SK-N-SH (cell line): Measurements from ENCODE around the gene HIGD2B.

Experiments
- CHD2 ChIP-seq: fragments of 150-350 bp; IDR thresholded peaks from 2 replicates; pipeline ENCODE4 v1.6.1; 2018; ENCODE audit warnings: low read length; ENCODE audit not compliant: partially characterized antibody
- CTCF ChIP-seq: fragments of 200-600 bp; sonication (generic); IDR thresholded peaks from 2 replicates; pipeline ENCODE4 v1.6.1; 2017; ENCODE audit warnings: antibody characterized with exemption, mild to moderate bottlenecking, moderate library complexity
- FOXM1 ChIP-seq: IDR thresholded peaks from 2 replicates; pipeline ENCODE4 v1.4.0; 2012; ENCODE audit warnings: low read depth, mild to moderate bottlenecking
- GATA2 ChIP-seq: sonication (generic); formaldehyde crosslinking; IDR thresholded peaks from 2 replicates; pipeline ENCODE4 v1.5.0; 2020; ENCODE audit warnings: mild to moderate bottlenecking, missing genetic modification reagents
- NFIC ChIP-seq: IDR thresholded peaks from 2 replicates; pipeline ENCODE4 v1.4.0; 2012; ENCODE audit warnings: borderline replicate concordance
- PBX3 ChIP-seq: IDR thresholded peaks from 2 replicates; pipeline ENCODE4; 2012
- POLR2AphosphoS5 ChIP-seq: IDR thresholded peaks from 2 replicates; pipeline ENCODE4 v1.6.1; 2012; ENCODE audit warnings: low read depth, low read length
- SMC3 ChIP-seq: IDR thresholded peaks from 2 replicates; pipeline ENCODE4 v1.6.1; 2012; ENCODE audit warnings: low read depth, low read length, improper control_type of control experiment
- TAF1 ChIP-seq: IDR thresholded peaks from 2 replicates; pipeline ENCODE4 v1.6.1; 2012; ENCODE audit warnings: low read depth, mild to moderate bottlenecking, low read length, moderate library complexity, borderline replicate concordance
- TEAD4 ChIP-seq: IDR thresholded peaks from 2 replicates; pipeline ENCODE4 v1.4.0; 2012; ENCODE audit warnings: mild to moderate bottlenecking, borderline replicate concordance; ENCODE audit not compliant: insufficient read depth
- USF1 ChIP-seq: IDR thresholded peaks from 2 replicates; pipeline ENCODE4 v1.4.0; 2012; ENCODE audit warnings: low read depth, borderline replicate concordance
- YY1 ChIP-seq: IDR thresholded peaks from 2 replicates; pipeline ENCODE4 v1.4.0; 2012; ENCODE audit warnings: low read depth, mild to moderate bottlenecking

- TF ChIP-seq GATA2 (CRISPR knock-in tag), result no peak
- TF ChIP-seq CTCF, result no peak
- TF ChIP-seq FOXM1, result no peak
- TF ChIP-seq USF1, result no peak
- no peak for TF ChIP-seq SMC3
- TF ChIP-seq PBX3, result no peak
- no peak for TF ChIP-seq NFIC
- TF ChIP-seq POLR2AphosphoS5, result no peak
- TF ChIP-seq YY1, result no peak
- TF ChIP-seq CHD2, result no peak
- no peak for TF ChIP-seq TEAD4
- no peak for TF ChIP-seq TAF1
Observed at GRCh38 chr15:72728821-72729220, 42.8 kb upstream of the HIGD2B start.
